Measurements from ENCODE around the gene RPL29.

RPL29 gene

DNA sequence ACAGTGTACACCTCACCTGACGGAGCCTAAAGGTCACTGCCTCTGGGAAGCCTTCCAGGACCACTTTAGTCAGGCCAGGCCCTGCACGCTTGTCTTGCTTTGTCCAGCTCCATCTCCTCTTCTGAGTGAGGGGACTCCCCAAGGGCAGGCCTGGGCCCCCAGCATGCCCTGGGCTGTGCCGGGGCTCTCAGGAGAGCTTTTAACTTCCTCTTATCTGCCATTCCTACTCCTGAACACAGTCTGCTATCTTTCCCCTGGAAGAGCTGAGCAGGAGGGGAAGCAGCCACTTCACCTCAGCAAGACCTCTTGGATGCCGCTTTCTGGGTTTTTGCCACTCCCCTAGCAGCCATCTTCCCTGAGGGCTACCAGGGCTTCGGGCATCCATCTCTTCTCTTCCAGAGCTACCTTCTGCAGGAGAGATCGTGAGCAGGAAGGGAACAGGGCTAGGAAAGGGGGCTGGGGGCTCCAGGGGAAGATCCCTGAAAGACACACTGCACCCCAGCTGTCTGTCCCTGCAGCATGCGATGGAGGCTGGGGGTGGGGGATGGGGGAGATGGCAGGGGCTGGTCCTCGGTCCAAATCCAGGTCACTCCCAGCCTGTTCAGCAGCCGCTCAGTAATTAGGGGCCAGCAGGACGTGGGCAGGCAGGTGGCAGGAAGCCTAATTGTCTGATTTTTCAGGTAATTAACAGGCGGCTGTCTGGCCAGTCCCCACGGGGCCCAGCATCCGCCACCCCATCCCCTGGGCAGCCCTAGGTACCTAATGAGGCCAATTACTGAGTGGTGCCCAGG is 19.9 kb upstream of the RPL29 start:
- in situ Hi-C loops (cut with MboI; ENCODE audit: low pct_unique_long_range_greater_than_20kb, low sequenced_read_pairs, unreplicated experiment), result no loop called here
- TF ChIP-seq, protein P1, sequence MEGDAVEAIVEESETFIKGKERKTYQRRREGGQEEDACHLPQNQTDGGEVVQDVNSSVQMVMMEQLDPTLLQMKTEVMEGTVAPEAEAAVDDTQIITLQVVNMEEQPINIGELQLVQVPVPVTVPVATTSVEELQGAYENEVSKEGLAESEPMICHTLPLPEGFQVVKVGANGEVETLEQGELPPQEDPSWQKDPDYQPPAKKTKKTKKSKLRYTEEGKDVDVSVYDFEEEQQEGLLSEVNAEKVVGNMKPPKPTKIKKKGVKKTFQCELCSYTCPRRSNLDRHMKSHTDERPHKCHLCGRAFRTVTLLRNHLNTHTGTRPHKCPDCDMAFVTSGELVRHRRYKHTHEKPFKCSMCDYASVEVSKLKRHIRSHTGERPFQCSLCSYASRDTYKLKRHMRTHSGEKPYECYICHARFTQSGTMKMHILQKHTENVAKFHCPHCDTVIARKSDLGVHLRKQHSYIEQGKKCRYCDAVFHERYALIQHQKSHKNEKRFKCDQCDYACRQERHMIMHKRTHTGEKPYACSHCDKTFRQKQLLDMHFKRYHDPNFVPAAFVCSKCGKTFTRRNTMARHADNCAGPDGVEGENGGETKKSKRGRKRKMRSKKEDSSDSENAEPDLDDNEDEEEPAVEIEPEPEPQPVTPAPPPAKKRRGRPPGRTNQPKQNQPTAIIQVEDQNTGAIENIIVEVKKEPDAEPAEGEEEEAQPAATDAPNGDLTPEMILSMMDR (IDR thresholded peaks at IDR 0.05; ENCODE audit: extremely low read depth, insufficient read depth, missing control alignments), result no peak
- DNase-seq (ENCODE audit: low spot score), result no peak

DNA sequence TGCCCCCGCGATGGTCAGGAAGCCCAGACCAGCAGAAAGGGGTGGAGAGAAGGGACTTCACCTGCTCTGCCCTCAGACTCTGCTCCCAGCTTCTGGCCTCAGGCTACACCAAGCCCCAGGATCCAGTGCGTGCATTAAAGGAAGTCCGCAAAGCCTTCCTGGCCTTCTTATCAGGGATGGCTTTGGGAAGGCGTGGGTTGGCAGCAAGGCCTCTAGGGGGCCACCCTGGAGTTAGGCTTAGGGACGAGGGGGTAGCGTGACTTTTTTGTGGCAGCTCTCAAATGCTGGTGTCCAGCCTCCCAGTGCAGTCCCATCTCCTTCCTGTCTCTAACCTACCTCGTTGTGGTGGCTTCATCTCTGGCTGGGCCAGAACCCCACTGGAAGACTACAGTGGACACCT is 18.9 kb upstream of the RPL29 start:
- TF ChIP-seq, protein P1 (IDR thresholded peaks at IDR 0.05; ENCODE audit: extremely low read depth, insufficient read depth, missing control alignments), result no peak
- in situ Hi-C loops (cut with MboI; ENCODE audit: low pct_unique_long_range_greater_than_20kb, low sequenced_read_pairs, unreplicated experiment), result no loop called here
- DNase-seq (ENCODE audit: low spot score), result no peak

DNA sequence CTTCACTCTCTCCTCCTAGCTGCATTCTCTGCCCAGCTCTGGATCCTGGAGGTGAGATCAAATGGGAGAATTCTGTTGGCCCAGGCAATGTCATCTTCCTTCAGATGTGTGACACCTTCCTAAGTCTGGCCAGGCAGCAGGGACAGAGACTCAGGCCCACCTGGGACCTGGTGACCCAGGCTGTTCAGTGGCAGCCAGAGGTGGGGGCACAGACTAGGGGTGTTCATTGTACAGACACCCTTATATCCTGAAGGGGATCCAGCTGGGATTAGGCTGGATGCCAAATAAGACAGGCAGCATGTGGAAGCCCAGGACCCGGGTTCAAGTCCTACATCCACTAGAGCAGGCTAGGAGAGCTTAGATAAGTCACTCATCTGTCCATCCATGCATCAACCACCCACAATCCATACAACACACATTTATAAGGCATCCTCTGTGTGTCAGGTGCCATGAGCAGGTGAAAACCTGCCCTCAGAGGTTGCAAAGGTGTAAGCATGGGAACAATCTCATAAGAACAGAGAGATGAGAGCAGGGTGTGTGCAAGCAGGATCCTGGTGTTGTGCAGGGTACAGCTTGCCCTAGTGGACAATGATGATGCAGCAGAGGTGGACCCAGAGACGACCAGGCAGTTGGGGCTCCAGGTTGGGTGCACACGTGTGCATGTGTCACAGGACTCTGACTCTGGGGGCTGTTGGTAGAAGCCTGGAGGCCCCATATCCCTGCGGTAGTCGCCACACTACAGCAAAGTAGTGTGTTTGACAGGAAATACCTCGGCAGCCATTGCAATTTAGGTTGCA is 18.3 kb upstream of the RPL29 start:
- TF ChIP-seq, protein P1 (IDR thresholded peaks at IDR 0.05; ENCODE audit: extremely low read depth, insufficient read depth, missing control alignments), result no peak
- no peak for DNase-seq (ENCODE audit: low spot score)
- in situ Hi-C loops (cut with MboI; ENCODE audit: low pct_unique_long_range_greater_than_20kb, low sequenced_read_pairs, unreplicated experiment), result no loop called here

DNA sequence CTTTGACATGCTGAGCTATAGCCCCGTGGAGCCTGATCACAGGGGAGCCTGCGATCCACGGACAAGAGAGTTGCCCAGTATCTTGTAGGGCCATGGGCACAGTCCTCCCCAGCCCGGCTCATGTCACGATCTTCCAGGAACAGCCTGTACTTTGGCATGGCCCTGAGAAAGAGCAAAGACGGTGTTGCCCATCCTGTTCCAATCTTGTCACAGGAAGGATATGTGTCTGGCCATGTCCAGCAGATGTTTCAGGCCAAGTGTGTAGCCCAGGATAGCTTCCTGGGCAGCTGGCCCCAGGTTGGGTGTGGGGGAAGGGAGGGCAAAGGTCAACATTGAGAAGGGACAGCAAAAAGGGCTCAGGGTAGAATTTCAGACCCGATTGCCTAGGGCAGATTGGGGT is 17.0 kb upstream of the RPL29 start:
- in situ Hi-C loops (cut with MboI; ENCODE audit: low pct_unique_long_range_greater_than_20kb, low sequenced_read_pairs, unreplicated experiment), result no loop called here
- TF ChIP-seq, protein P1 (IDR thresholded peaks at IDR 0.05; ENCODE audit: extremely low read depth, insufficient read depth, missing control alignments), result no peak
- no peak for DNase-seq (ENCODE audit: low spot score)

DNA sequence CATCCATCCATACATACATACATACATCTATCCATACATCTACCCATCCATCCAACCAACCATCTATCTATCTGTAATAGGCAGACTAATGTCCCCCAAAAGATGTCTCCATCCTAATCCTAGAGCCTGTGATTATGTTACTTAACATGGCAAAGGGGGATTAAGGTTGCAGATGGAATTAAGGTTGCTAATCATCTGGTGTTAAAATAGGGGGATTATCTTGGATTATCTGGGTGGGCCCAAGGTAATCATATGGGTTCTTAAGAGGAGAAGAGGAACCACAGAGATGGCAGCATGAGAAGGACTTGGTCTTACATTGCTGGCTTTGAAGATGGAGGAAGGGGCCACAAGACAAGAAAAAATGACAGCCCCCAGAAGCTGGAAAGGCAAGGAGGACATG is 14.7 kb upstream of the RPL29 start:
- TF ChIP-seq, protein P1 (IDR thresholded peaks at IDR 0.05; ENCODE audit: extremely low read depth, insufficient read depth, missing control alignments), result no peak
- DNase-seq (ENCODE audit: low spot score), result no peak
- in situ Hi-C loops (cut with MboI; ENCODE audit: low pct_unique_long_range_greater_than_20kb, low sequenced_read_pairs, unreplicated experiment), result no loop called here

DNA sequence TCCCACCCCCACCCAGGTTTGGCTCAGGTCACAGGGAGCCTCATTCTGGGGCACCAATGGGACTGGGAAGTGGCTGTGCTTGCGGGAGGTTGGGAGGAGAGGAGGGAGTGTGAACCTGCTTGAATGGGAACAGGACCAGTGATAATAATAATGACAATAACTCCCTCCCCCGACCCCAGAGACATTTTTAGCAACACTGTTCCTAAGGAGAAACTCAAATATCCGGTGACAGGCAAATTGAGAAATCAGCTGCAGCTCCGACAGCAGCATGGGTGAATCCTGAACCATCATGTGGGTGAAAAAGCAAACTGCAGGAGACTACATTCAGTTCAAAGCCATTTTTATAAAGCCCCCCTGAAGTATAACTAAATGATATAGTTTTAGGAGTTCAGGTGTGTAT is 11.6 kb upstream of the RPL29 start:
- in situ Hi-C loops (cut with MboI; ENCODE audit: low pct_unique_long_range_greater_than_20kb, low sequenced_read_pairs, unreplicated experiment), result no loop called here
- TF ChIP-seq, protein P1 (IDR thresholded peaks at IDR 0.05; ENCODE audit: extremely low read depth, insufficient read depth, missing control alignments), result no peak
- DNase-seq (ENCODE audit: low spot score), result no peak

Measured in GM13977 (cell line).